Mammary epithelial cell (primary cell): ENCODE results near the gene SNTG2.

Experiments used
- EZH2 ChIP-seq: IDR thresholded peaks from 2 replicates; pipeline ENCODE4 v1.6.1; 2012; ENCODE audit warnings: low read length, inconsistent platforms, borderline replicate concordance
- TF ChIP-seq, protein P1 (sequence below), 2 donors: IDR thresholded peaks in 1 of 2; conservative IDR thresholded peaks in 1 of 2; 2 replicates each; pipeline ENCODE4 v1.5.1; 2011 to 2012; ENCODE audit warnings: inconsistent platforms in 2 of 2, low read length in 2 of 2, mild to moderate bottlenecking in 2 of 2, control low read depth in 1 of 2, low read depth in 1 of 2; ENCODE audit not compliant: insufficient read depth in 1 of 2; ENCODE audit errors: extremely low read depth in 1 of 2

DNA sequence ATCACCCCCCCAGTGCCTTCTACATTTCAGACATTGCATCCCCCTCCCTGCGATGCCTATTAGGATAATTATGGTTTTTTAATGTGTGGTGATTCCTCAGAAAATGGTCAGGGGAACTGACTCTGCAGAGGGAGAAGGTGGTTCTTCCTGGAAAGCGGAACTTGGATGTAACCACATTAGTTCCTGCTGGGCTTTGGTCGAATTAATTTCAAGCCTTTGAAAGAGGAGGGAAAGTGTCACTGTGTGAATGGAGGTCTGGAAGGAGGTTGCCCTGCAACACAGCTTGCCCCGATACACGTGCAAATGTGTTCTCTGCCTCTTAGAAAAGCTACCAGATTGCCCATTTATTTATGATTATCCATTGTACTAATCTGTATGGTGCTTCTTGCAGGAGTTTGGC, 399.5 kb downstream of the SNTG2 start:
- TF ChIP-seq, protein P1, sequence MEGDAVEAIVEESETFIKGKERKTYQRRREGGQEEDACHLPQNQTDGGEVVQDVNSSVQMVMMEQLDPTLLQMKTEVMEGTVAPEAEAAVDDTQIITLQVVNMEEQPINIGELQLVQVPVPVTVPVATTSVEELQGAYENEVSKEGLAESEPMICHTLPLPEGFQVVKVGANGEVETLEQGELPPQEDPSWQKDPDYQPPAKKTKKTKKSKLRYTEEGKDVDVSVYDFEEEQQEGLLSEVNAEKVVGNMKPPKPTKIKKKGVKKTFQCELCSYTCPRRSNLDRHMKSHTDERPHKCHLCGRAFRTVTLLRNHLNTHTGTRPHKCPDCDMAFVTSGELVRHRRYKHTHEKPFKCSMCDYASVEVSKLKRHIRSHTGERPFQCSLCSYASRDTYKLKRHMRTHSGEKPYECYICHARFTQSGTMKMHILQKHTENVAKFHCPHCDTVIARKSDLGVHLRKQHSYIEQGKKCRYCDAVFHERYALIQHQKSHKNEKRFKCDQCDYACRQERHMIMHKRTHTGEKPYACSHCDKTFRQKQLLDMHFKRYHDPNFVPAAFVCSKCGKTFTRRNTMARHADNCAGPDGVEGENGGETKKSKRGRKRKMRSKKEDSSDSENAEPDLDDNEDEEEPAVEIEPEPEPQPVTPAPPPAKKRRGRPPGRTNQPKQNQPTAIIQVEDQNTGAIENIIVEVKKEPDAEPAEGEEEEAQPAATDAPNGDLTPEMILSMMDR (conservative IDR thresholded peaks at IDR 0.05 in 1 of 2, IDR thresholded peaks at IDR 0.05 in 1 of 2; ENCODE audit: extremely low read depth in 1 of 2, insufficient read depth in 1 of 2, low read depth in 1 of 2, low read length in 2 of 2): no peak
- no peak for TF ChIP-seq EZH2
